Body of pancreas (tissue), 4 donors: ENCODE measurements around the gene PSEN1. TPM values are rescaled to one million over a fixed set of nuclear protein-coding genes. Genes with fewer than 3 reads are reported as not detected.

ENCODE experiments used
- ATAC-seq: fragments of 150-250 bp; one replicate; pipeline ENCODE4 v1.9.1; 2016
- DNase-seq, 4 donors: peaks; one replicate each; pipeline ENCODE4 v3.0.0-alpha.2; 2019
- H3K27ac ChIP-seq, 4 donors: fragments of 200-600 bp; sonication (generic); 1 replicate in 3 of 4; 2 replicates in 1 of 4; pipeline versions ENCODE4 v1.5.1 to v1.6.1; 2016 to 2019; ENCODE audit warnings: mild to moderate bottlenecking in 1 of 4, mixed read lengths in 1 of 4, moderate library complexity in 1 of 4
- H3K27me3 ChIP-seq, 2 donors: fragments of 200-600 bp; sonication (generic); one replicate each; pipeline ENCODE4 v1.6.0; 2016; ENCODE audit warnings: mild to moderate bottlenecking in 1 of 2
- H3K36me3 ChIP-seq, 2 donors: fragments of 200-600 bp; sonication (generic); replicated peaks in 1 of 2; 2 replicates each; pipeline ENCODE4 v1.5.1; 2016; ENCODE audit warnings: low read depth in 2 of 2; ENCODE audit not compliant: insufficient read depth in 1 of 2
- H3K4me1 ChIP-seq: fragments of 200-600 bp; sonication (generic); one replicate; pipeline ENCODE4 v1.6.0; 2016
- H3K4me3 ChIP-seq, 2 donors: fragments of 200-600 bp; sonication (generic); 1 replicate in 1 of 2; 2 replicates in 1 of 2; pipeline ENCODE4 v1.5.1; 2016 to 2019
- H3K9me3 ChIP-seq, 3 donors: fragments of 200-600 bp; sonication (generic); 1 replicate in 2 of 3; 2 replicates in 1 of 3; pipeline ENCODE4 v1.5.1; 2016
- POLR2A ChIP-seq, 3 donors: fragments of 450-650 bp; IDR thresholded peaks; one replicate each; pipeline ENCODE4 v1.6.1; 2016; ENCODE audit warnings: antibody characterized with exemption in 3 of 3, mild to moderate bottlenecking in 2 of 3
- WGBS, 2 donors: methylation state at CpG; one replicate each; pipeline ENCODE4 v1.1.5; 2017; 5-methylcytosine and 5-hydroxymethylcytosine counted together
- intact Hi-C: fragments of 100-400 bp; cut with DNase I; formaldehyde crosslinking; loops from one replicate; pipeline ENCODE4 v1.15.1; 2023
- total RNA-seq, 2 donors: library from RNA; depleted of rRNA; stranded (reverse); fragments of >200 nt; gene quantifications; one replicate each; pipeline ENCODE4 v1.1.0, GENCODE V29; 2016
- TF ChIP-seq, protein P1 (sequence below), 7 experiments: fragments of 450-650 bp in 4 of 7; fragments of 200-600 bp in 3 of 7; sonication (generic) in 3 of 7; IDR thresholded peaks; one replicate each; pipeline ENCODE4 v1.5.1; 2016 to 2019; ENCODE audit warnings: antibody characterized with exemption in 7 of 7

Gene PSEN1
- total RNA-seq, 2 donors from 2014 or later, result 14.2 to 21.8 TPM

DNA sequence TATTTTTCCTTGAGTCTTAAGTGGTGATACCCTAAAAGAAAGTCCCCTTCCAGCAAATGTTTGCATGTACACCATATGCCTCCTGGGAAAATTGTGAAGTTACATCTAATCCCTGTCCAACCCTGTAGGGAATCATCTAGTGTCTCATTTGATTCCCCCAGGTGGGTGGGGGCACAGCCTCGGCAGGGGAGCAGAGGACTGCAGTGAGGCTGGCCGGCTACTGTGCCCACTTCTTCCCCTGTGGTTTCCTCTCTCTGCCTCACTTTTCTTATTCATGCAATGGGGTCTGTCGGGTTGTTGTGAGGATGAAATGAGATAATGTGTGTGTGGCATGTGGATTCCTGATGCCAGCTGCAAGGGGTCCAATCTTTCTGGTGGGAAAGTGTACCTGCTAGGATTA is 107.0 kb downstream of the PSEN1 start:
- no peak for TF ChIP-seq POLR2A (IDR thresholded peaks at IDR 0.05)
- TF ChIP-seq, protein P1, sequence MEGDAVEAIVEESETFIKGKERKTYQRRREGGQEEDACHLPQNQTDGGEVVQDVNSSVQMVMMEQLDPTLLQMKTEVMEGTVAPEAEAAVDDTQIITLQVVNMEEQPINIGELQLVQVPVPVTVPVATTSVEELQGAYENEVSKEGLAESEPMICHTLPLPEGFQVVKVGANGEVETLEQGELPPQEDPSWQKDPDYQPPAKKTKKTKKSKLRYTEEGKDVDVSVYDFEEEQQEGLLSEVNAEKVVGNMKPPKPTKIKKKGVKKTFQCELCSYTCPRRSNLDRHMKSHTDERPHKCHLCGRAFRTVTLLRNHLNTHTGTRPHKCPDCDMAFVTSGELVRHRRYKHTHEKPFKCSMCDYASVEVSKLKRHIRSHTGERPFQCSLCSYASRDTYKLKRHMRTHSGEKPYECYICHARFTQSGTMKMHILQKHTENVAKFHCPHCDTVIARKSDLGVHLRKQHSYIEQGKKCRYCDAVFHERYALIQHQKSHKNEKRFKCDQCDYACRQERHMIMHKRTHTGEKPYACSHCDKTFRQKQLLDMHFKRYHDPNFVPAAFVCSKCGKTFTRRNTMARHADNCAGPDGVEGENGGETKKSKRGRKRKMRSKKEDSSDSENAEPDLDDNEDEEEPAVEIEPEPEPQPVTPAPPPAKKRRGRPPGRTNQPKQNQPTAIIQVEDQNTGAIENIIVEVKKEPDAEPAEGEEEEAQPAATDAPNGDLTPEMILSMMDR (IDR thresholded peaks at IDR 0.05), result no peak
- intact Hi-C loops, result no loop called here
- H3K9me3 ChIP-seq, result no peaks in the 10 kb centered on the region
- no peak overlapping the region for H3K27ac ChIP-seq
- no peaks in the 10 kb centered on the region for H3K36me3 ChIP-seq
- peaks cover 25% of the 10 kb centered on the region for H3K4me1 ChIP-seq
- no peak for ATAC-seq
- WGBS, 2 donors, result 47 to 59% methylated on average over 3 of the region's 3 CpGs
- H3K4me3 ChIP-seq, result no peak overlapping the region
- DNase-seq, result no peak
- peaks cover 0 to 3% of the 10 kb centered on the region in 2 donors for H3K27me3 ChIP-seq

DNA sequence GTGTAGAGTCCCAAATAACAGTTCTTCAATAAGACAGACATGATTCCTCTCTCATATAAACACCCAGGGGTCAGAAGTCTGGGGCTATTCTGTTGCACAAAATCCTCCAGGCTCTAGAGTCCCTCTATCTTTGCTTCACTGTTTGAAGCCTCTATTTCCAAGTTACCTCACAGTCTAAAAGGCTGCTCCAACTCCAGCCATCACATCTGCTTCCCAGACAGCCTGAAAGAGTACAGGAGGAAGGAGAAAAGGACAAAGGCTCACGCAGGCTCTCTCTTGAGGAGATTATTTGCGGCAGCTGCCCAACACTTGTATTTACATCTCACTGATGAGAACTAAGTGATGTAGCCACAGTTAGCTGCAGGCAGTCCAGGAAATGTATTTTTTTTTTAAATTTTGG is 107.4 kb downstream of the PSEN1 start:
- Histone ChIP-seq H3K9me3 (no peaks in the 10 kb centered on the region), H3K4me3 (no peak overlapping the region), H3K36me3 (no peaks in the 10 kb centered on the region), H3K27ac (no peak overlapping the region), H3K4me1 (peaks cover 21% of the 10 kb centered on the region), H3K27me3 (no peaks in the 10 kb centered on the region)
- intact Hi-C loops, result no loop called here
- WGBS, 2 donors, result 90 to 94% methylated on average over 2 of the region's 2 CpGs
- ATAC-seq, result no peak
- no peak for DNase-seq
- TF ChIP-seq, protein P1 (IDR thresholded peaks at IDR 0.05), result no peak
- TF ChIP-seq POLR2A (IDR thresholded peaks at IDR 0.05), result no peak

DNA sequence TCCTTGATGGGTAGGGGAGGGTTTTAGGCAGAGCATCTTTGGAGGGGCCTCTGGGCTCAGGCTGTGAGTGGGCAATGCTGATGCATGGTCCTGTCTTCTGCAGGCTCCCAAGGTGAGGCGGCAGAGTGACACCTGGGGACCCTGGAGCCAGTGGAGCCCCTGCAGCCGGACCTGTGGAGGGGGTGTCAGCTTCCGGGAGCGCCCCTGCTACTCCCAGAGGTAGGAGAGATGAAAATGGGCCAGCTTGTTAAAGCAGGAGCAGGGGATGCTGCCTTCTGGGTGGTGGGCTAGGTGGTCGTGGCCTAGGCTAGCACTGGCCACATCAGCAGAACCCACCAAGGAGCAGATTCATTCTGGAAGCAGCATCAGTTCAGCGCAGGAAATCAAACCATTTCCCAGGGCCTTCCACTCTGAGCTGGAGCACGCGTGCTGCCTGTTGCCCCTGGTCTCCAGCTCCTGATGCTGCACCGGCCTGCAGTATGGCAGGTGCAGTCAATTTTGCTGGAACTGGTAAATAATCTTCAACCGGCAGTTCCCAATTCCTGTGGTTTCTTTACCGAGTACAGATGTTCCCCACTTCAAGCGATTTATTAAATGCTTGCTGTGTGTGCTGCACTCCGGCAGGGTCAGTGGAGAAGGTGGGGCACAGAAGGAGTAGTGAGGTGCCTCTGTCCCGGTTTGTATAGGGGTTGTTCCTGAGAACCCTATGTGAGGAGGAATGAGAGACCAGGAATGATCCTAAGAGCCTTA is 108.4 kb downstream of the PSEN1 start:
- no peak for ATAC-seq

DNA sequence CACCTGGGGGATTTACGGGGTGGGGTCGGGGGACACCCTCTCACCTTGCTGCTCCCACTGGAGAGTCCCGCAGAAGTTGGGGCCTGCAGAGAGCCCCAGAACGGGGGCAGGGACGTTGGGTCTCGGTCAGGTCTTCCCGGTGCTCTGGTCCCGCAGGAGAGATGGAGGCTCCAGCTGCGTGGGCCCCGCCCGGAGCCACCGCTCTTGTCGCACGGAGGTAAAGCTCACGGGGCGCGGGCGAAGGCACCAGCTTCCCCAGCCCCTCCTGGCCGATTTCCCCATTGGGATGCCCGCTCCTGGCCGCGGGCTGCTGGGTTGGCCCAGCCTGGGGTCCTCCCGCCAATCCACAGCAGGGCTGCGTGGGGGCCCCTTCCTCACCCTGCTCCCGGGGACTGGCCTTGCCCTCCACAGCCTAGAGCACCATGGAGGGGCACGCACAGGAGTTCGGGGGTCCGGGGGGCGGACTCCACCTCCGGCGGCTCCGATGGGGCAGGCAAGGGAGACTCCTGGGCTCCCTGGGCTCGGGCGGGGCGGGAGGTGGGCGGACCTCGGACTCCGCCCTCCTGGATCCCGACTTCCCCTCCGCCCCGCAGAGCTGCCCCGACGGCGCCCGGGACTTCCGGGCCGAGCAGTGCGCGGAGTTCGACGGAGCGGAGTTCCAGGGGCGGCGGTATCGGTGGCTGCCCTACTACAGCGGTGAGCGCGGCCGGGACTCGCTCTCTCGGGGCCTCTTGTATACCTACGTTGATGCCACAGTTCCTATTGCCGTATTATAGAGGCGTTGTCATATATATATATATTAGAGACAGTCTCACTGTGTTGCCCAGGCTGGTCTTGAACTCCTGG is 109.4 kb downstream of the PSEN1 start:
- no peaks in the 10 kb centered on the region for H3K9me3 ChIP-seq
- DNase-seq (peak in 3 of 4 donors; percentile 34 to 53 (median 46)), ATAC-seq (peak; percentile 59)
- peaks cover 9% of the 10 kb centered on the region for H3K4me1 ChIP-seq
- intact Hi-C loops, result no loop called here
- H3K4me3 ChIP-seq, result no peak overlapping the region
- no peaks in the 10 kb centered on the region for H3K36me3 ChIP-seq
- H3K27me3 ChIP-seq, result no peaks in the 10 kb centered on the region
- WGBS, 2 donors, result 23 to 31% methylated on average over 16 to 56 of the region's 64 CpGs
- H3K27ac ChIP-seq, result no peak overlapping the region
- TF ChIP-seq POLR2A (IDR thresholded peaks at IDR 0.05), result no peak
- TF ChIP-seq, protein P1 (IDR thresholded peaks at IDR 0.05), result no peak

More for the DNA sequence above, 108.4 kb downstream of the PSEN1 start:
- H3K4me3 ChIP-seq, result no peak overlapping the region
- no peak overlapping the region for H3K27ac ChIP-seq
- no peak for TF ChIP-seq POLR2A (IDR thresholded peaks at IDR 0.05)
- TF ChIP-seq, protein P1 (IDR thresholded peaks at IDR 0.05), result no peak
- H3K4me1 ChIP-seq, result peaks cover 12% of the 10 kb centered on the region
- intact Hi-C loops, result no loop called here
- H3K36me3 ChIP-seq, result no peaks in the 10 kb centered on the region
- no peak for DNase-seq
- no peaks in the 10 kb centered on the region for H3K27me3 ChIP-seq
- H3K9me3 ChIP-seq, result no peaks in the 10 kb centered on the region
- WGBS, 2 donors, result 80 to 83% methylated on average over 6 to 14 of the region's 14 CpGs
